EL (cell line): ENCODE measurements around the gene BPIFA2.
"Not testable (repeated sequence)": the region's sequence is repeated elsewhere in the genome, so short reads cannot be mapped to it uniquely, and the experiment has no call there.

Experiments used
- DNase-seq: peaks from one replicate; pipeline ENCODE4 v3.0.0-alpha.2; 2016

Gene BPIFA2

GRCh38 chr20:33167859-33168258, at the start of gene BPIFA2:
TSS of gene BPIFA2 (plus strand) at chr20:33168159. CDS start at chr20:33169146, 987 bp downstream.
- DNase-seq: no peak

GRCh38 chr20:33119725-33120720, 47.9 kb upstream of the BPIFA2 start:
- DNase-seq: peak; percentile 9

GRCh38 chr20:33120934-33121333, 47.0 kb upstream of the BPIFA2 start:
- DNase-seq: no peak

DNA sequence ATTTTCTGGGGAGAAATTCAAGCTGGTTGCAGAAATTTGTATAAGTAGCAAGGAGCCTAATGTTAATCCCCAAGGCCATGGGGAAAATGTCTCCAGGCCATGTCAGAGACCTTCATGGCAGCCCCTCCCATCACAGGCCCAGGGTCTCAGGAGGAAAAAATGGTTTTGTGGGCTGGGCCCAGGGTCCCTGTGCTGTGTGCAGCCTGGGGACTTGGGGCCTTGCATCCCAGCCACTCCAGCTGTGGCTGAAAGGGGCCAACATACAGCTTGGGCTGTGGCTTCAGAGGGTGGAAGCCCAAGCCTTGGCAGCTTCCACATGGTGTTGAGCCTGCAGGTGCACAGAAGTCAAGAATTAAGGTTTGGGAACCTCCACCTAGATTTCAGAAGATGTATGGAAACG, 45.7 kb upstream of the BPIFA2 start:
- DNase-seq: not testable (repeated sequence)

DNA sequence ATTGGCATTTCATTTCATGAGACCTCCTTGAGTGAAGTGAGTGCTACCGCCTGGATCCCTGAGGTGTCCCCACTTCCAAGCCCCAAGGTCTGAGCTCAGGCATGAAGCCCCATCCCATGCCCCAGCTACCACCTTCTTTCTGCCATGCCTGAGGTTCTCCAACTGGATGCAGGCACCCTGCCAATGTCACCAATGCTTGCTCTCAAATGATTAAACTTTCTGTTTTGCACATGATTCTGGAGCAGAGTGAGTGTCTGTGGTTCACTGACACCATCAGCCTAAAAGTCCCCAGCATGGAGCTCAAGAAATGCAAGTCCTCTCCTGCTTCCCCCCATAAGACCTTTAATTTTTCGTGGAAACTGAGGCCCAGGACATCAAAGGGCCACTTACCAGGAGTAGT, 43.7 kb upstream of the BPIFA2 start:
- DNase-seq: no peak

- no peak for DNase-seq
Measured at GRCh38 chr20:33124994-33125393, 43.0 kb upstream of the BPIFA2 start.

DNA sequence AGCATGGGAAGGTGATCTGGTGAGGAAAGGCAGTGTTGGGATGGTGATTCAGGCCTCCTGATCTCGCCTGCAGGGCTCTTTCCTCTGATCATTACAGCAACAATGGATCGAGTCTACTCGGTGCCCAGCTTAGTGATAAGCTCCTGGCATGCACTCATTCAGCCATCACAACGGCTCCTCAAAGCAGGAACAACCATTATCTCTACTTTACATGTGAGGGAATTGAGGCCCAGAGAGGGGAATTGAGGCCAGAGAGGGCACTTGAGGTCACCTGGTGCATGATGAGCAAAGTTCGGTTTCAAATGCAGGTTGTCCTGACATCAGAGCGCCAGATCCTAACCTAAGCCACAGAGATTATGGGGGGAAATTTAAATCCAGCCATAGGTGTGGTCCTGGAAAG, 42.0 kb upstream of the BPIFA2 start:
- no peak for DNase-seq

GRCh38 chr20:33127422-33128097, 40.4 kb upstream of the BPIFA2 start:
- no peak for DNase-seq

- peak; percentile 17 for DNase-seq
Measured at GRCh38 chr20:33130568-33131061, 37.3 kb upstream of the BPIFA2 start.

- DNase-seq: no peak
Measured at GRCh38 chr20:33131949-33132473, 35.9 kb upstream of the BPIFA2 start.

- no peak for DNase-seq
Measured at GRCh38 chr20:33132513-33133372, 35.2 kb upstream of the BPIFA2 start.

DNA sequence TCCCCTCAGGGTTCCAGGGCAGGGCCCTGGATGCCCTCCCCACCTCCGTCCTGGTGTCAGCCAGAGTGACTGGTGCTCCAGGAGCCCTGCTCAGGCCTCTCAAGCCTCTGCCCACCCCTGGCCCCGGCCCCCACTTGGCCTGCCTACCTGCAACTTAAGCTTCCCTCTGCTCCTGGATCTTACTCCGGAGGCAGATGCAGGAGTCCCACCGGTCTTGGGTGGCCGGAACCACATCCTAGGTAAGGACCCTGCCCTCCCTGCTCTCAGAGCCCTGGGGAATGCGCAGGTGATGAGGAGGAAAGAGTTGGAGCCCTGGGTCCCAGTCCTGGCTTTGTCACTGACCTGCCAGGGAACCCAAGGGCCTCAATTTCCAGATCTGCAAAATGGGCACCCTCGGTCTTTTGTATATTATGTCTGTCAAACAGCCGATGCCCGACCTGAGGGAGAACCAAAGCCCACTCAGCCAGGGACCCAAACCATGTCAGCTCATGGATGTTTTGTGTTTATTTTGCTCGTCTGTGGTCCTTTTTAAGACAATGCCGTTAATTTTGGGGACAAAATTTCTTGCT, 34.5 kb upstream of the BPIFA2 start:
- DNase-seq: no peak

DNA sequence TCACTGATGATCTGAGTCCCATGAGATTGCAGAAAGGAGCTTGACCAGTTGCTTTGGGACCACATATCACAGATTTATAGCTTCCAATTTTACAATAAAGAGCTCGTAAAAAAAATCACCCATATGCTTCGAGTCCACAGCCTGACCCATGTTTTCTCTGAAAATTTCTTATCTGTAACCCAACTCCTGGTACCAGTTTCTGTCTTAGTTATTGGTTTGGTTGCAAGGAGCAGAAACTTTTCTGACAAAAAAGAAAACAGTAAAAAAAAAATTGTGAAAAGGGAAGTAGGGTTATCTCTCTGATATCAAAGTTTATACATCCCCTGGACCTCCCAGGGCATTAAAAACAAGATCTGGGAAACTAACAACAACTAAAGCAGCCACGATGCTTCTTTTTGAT, 30.8 kb upstream of the BPIFA2 start:
- DNase-seq: no peak

- DNase-seq: no peak
Measured at GRCh38 chr20:33139467-33139866, 28.5 kb upstream of the BPIFA2 start.

- DNase-seq: no peak
Measured at GRCh38 chr20:33145521-33145920, 22.4 kb upstream of the BPIFA2 start.

DNA sequence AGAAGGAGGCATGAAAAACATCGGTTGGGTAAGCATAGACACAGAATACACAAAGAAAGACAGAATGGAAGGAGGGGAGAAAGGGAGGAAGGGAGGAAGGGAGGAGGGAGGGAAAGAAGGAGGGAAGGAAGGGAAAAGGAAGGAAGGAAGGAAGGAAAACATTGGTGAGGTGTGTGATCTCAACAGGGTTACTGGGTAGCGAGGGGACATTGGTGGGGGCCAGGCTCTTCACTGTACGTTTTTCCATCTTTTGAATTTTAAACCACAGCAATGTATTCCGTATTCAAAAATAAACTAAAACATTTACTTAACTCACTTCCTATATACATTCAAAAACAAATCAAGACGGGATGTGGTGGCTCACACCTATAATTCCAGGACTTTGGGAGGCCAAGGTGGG, 20.7 kb upstream of the BPIFA2 start:
- no peak for DNase-seq

- DNase-seq: no peak
Measured at GRCh38 chr20:33148040-33148439, 19.9 kb upstream of the BPIFA2 start.

DNA sequence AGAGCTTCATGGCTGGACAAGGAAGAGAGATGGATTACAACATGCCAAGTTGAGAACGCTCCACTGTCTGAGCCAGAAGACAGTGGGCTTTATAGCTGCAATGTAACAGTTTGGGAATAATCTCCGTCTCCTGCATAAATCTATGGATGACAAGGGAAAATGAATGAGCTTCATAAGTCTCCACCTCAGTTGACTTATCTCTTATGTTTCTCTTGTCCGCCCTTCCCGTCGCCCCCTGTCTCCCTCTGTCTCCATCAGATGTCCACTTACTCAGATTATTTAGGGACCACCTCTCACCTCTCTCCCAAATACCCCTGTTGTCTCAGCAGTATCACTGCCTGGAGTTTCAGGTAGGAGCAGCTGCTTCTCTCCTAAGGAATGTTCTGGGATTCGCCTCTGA, 13.7 kb upstream of the BPIFA2 start:
- no peak for DNase-seq

DNA sequence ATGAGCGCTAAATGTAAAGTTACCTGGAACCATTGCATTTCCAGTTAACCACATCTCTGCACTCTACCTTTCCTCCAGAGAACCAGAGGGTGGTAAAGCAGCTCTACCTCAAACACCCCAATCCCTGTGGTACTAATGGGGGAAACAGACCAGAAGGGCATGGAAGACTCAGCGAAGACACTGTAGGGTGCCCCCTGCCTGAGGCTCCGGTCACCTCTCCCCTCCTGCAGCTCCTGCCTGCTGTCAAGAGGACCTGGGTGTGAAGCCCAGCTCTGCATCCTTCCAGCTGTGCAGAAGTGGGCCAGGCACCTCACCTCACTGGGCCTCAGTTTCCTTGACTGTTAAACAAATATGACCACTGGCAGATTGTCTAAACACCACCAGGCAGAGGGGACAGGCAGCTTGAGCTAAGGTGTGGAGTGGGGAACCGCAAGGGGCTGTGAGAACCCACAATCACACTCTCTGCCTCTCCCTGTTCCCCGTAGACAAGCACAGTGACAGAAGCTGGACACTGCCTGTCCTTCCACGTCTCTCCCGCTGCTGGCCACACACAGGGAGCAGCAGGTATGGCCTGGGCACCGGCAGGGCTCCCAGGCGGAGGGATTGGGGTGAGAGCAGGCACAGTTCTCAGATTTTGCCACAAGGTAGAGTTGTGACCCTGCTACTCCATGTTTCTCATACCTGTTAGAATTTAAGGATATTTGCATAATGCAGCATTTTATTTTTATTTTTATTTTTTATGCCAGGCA, 9.1 kb upstream of the BPIFA2 start:
- DNase-seq: no peak

GRCh38 chr20:33159713-33160112, 8.2 kb upstream of the BPIFA2 start:
- DNase-seq: no peak

- DNase-seq: no peak
Measured at GRCh38 chr20:33160681-33161080, 7.3 kb upstream of the BPIFA2 start.

GRCh38 chr20:33162313-33162712, 5.6 kb upstream of the BPIFA2 start:
- no peak for DNase-seq
